Ishikawa (cell line): ENCODE data around the gene KIF16B.

Experiments used
- CEBPB ChIP-seq: IDR thresholded peaks from 2 replicates; pipeline ENCODE4 v1.6.1; 2012
- CREB1 ChIP-seq: IDR thresholded peaks from 2 replicates; pipeline ENCODE4 v1.6.1; 2012; ENCODE audit warnings: low read depth
- EGR1 ChIP-seq: IDR thresholded peaks from 2 replicates; pipeline ENCODE4 v1.6.1; 2012
- EP300 ChIP-seq: IDR thresholded peaks from 2 replicates; pipeline ENCODE4 v1.6.1; 2012; ENCODE audit warnings: borderline replicate concordance
- FOXM1 ChIP-seq: IDR thresholded peaks from 2 replicates; pipeline ENCODE4 v1.6.1; 2012; ENCODE audit warnings: low read depth, borderline replicate concordance
- MAX ChIP-seq: IDR thresholded peaks from 2 replicates; pipeline ENCODE4 v1.6.1; 2012
- NFIC ChIP-seq: IDR thresholded peaks from 2 replicates; pipeline ENCODE4 v1.6.1; 2012
- RAD21 ChIP-seq: IDR thresholded peaks from 2 replicates; pipeline ENCODE4 v1.6.1; 2012; ENCODE audit warnings: low read depth
- TAF1 ChIP-seq: IDR thresholded peaks from 2 replicates; pipeline ENCODE4 v1.6.1; 2012; ENCODE audit warnings: low read depth, mild to moderate bottlenecking
- TCF12 ChIP-seq: IDR thresholded peaks from 2 replicates; pipeline ENCODE4 v1.6.1; 2012; ENCODE audit warnings: low read depth
- TEAD4 ChIP-seq: IDR thresholded peaks from 2 replicates; pipeline ENCODE4 v1.6.1; 2012
- YY1 ChIP-seq: IDR thresholded peaks from 2 replicates; pipeline ENCODE4 v1.6.1; 2012; ENCODE audit warnings: low read depth
- ZBTB7A ChIP-seq: IDR thresholded peaks from 2 replicates; pipeline ENCODE4 v1.6.1; 2012; ENCODE audit warnings: low read depth
- TF ChIP-seq, protein P1 (sequence below): IDR thresholded peaks from 2 replicates; pipeline ENCODE4 v1.6.1; 2012
- TF ChIP-seq, protein P2 (sequence below): IDR thresholded peaks from 2 replicates; pipeline ENCODE4 v1.6.1; 2012; ENCODE audit warnings: low read depth, mild to moderate bottlenecking

KIF16B gene

GRCh38 chr20:16553684-16554083, 19.6 kb downstream of the KIF16B start:
- TF ChIP-seq, protein P1, sequence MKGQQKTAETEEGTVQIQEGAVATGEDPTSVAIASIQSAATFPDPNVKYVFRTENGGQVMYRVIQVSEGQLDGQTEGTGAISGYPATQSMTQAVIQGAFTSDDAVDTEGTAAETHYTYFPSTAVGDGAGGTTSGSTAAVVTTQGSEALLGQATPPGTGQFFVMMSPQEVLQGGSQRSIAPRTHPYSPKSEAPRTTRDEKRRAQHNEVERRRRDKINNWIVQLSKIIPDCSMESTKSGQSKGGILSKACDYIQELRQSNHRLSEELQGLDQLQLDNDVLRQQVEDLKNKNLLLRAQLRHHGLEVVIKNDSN: no peak
- TF ChIP-seq TCF12 (no peak), TAF1 (no peak), NFIC (no peak), RAD21 (no peak), YY1 (no peak), CREB1 (no peak)

- TF ChIP-seq EGR1 (no peak), TEAD4 (no peak), CEBPB (no peak), TAF1 (no peak), FOXM1 (no peak), MAX (no peak), EP300 (no peak), CREB1 (no peak), RAD21 (no peak), TCF12 (no peak), ZBTB7A (no peak), NFIC (no peak), YY1 (no peak)
- TF ChIP-seq, protein P2, sequence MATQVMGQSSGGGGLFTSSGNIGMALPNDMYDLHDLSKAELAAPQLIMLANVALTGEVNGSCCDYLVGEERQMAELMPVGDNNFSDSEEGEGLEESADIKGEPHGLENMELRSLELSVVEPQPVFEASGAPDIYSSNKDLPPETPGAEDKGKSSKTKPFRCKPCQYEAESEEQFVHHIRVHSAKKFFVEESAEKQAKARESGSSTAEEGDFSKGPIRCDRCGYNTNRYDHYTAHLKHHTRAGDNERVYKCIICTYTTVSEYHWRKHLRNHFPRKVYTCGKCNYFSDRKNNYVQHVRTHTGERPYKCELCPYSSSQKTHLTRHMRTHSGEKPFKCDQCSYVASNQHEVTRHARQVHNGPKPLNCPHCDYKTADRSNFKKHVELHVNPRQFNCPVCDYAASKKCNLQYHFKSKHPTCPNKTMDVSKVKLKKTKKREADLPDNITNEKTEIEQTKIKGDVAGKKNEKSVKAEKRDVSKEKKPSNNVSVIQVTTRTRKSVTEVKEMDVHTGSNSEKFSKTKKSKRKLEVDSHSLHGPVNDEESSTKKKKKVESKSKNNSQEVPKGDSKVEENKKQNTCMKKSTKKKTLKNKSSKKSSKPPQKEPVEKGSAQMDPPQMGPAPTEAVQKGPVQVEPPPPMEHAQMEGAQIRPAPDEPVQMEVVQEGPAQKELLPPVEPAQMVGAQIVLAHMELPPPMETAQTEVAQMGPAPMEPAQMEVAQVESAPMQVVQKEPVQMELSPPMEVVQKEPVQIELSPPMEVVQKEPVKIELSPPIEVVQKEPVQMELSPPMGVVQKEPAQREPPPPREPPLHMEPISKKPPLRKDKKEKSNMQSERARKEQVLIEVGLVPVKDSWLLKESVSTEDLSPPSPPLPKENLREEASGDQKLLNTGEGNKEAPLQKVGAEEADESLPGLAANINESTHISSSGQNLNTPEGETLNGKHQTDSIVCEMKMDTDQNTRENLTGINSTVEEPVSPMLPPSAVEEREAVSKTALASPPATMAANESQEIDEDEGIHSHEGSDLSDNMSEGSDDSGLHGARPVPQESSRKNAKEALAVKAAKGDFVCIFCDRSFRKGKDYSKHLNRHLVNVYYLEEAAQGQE: no peak
- TF ChIP-seq, protein P1: no peak
Observed at GRCh38 chr20:16553101-16553500, 20.1 kb downstream of the KIF16B start.

DNA sequence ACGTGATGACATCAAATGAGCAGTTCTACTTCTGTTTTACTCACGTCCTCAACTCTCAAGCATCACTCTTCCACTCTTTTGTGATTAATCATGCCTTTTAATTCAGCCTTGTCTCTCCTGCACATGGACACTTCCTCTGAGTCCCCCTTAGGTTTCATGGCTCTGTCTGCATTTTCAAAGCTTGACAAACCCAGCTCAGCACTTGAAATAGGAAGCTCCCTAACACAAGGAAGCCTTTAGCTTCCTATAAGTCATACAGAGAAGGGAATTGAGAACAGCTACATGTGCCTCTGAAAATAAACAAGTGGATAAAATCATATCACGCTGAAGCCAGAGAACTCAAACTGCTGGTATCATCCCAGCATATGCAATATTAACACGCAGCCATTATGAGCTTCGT, 21.2 kb downstream of the KIF16B start:
- TF ChIP-seq RAD21 (no peak), TCF12 (no peak), ZBTB7A (no peak), NFIC (no peak), TAF1 (no peak), CEBPB (no peak), MAX (no peak), EP300 (no peak), FOXM1 (no peak), EGR1 (no peak), CREB1 (no peak), TEAD4 (no peak), YY1 (no peak)
- TF ChIP-seq, protein P2: no peak
- TF ChIP-seq, protein P1: no peak

DNA sequence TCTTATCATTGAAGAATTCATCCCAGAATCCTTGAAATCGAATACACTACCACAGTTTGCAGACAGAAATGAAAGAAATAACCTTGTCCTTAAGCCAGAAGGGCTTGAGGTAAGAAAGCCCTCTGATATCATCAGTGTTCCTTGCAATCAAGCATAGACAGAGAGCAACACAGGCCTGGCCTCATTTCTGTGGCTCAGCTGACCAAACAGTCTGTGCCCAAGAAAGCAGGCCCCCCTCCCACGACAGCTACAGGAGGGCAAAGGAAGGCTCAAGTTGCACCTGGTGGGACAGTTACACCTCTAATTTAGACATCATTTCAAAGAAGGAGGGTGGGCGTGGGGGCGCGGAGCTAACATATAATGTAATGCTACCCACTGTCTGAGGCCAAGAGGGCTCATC, 21.6 kb downstream of the KIF16B start:
- TF ChIP-seq, protein P2: no peak
- TF ChIP-seq FOXM1 (no peak), RAD21 (no peak), MAX (no peak), TCF12 (no peak), YY1 (no peak), TEAD4 (no peak), NFIC (no peak), EP300 (no peak), CEBPB (no peak), TAF1 (no peak), EGR1 (no peak), ZBTB7A (no peak), CREB1 (no peak)
- TF ChIP-seq, protein P1: no peak
